Astrocyte of the cerebellum (primary cell): ENCODE results near the gene NDRG4.
A peak's percentile ranks its signal among the peaks of the same experiment; 100 is the strongest.

ENCODE experiments used
- DNase-seq: peaks from one replicate; pipeline ENCODE4 v3.0.0-alpha.2; 2011; ENCODE audit warnings: low read depth
- H3K4me3 ChIP-seq: 2 replicates; pipeline ENCODE4 v1.5.1; 2011; ENCODE audit warnings: mild to moderate bottlenecking, low read depth, low read length, moderate library complexity
- in situ Hi-C: cut with HindIII; loops from 2 replicates; pipeline ENCODE4 v1.10.0; 2017; ENCODE audit warnings: low sequenced_read_pairs
- TF ChIP-seq, protein P1 (sequence below): IDR thresholded peaks from 2 replicates; pipeline ENCODE4 v1.5.1; 2012; ENCODE audit warnings: low read length, low read depth, moderate library complexity, mild to moderate bottlenecking; ENCODE audit errors: missing control alignments

Gene NDRG4

DNA sequence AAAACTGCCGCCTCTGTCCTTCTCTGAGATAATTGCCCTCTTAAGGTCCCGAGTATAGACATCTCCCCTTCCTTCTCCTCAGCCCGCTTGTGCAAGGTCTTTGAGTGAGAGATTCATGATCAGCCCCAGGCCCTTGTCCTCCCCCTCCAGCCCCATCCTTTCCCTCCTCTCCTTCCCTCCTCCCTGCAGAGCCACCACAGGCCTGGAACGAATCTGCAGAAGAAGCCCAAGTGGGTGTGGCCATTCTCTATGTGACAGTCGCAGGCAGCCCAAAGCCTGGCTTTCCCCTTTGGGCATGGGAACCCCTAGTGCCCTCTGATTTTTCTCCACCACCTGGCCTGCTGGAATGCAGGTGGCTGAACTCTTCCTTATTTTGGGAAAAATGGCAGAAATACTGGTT, 7.2 kb upstream of the NDRG4 start:
- TF ChIP-seq, protein P1, sequence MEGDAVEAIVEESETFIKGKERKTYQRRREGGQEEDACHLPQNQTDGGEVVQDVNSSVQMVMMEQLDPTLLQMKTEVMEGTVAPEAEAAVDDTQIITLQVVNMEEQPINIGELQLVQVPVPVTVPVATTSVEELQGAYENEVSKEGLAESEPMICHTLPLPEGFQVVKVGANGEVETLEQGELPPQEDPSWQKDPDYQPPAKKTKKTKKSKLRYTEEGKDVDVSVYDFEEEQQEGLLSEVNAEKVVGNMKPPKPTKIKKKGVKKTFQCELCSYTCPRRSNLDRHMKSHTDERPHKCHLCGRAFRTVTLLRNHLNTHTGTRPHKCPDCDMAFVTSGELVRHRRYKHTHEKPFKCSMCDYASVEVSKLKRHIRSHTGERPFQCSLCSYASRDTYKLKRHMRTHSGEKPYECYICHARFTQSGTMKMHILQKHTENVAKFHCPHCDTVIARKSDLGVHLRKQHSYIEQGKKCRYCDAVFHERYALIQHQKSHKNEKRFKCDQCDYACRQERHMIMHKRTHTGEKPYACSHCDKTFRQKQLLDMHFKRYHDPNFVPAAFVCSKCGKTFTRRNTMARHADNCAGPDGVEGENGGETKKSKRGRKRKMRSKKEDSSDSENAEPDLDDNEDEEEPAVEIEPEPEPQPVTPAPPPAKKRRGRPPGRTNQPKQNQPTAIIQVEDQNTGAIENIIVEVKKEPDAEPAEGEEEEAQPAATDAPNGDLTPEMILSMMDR, result no peak
- no peak overlapping the region for H3K4me3 ChIP-seq
- no peak for DNase-seq
- in situ Hi-C loops, result no loop called here

- DNase-seq, result no peak
- TF ChIP-seq, protein P1, result no peak
- in situ Hi-C loops, result no loop called here
These were observed 6.0 kb upstream of the NDRG4 start for GRCh38 chr16:58493756-58494431.

DNA sequence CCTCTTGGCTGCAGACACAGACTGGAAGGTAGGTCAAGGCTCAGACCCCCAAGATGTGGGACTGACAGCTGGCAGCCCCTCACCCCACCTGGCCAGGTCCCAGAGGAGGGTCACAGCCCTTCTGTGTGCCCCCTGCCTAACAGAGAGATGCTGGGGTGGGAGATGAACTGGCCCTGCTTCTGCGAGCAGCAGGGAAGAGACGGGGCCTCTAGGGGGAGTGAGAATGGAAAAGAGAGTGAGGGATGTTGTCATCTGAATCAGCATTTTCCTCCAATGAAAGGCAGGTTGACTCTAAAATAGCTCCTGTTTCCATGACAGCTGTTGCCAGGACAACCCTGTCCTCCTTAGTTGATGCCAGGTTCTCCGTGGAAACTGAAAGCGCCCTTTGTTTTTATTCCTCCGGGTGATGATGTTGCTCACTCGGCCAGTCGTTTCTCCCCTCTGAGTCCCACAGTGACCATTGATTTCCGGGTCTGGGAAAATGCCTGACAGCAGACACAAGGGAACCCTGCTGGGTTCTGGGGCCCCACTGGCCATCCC, 4.9 kb upstream of the NDRG4 start:
- H3K4me3 ChIP-seq, result peak overlapping the region; percentile 1
- DNase-seq, result peak; percentile 98
- in situ Hi-C loops, result no loop called here
- TF ChIP-seq, protein P1, result peak; percentile 82

More at GRCh38 chr16:58493756-58494431, 6.0 kb upstream of the NDRG4 start:
- H3K4me3 ChIP-seq, result no peak overlapping the region

DNA sequence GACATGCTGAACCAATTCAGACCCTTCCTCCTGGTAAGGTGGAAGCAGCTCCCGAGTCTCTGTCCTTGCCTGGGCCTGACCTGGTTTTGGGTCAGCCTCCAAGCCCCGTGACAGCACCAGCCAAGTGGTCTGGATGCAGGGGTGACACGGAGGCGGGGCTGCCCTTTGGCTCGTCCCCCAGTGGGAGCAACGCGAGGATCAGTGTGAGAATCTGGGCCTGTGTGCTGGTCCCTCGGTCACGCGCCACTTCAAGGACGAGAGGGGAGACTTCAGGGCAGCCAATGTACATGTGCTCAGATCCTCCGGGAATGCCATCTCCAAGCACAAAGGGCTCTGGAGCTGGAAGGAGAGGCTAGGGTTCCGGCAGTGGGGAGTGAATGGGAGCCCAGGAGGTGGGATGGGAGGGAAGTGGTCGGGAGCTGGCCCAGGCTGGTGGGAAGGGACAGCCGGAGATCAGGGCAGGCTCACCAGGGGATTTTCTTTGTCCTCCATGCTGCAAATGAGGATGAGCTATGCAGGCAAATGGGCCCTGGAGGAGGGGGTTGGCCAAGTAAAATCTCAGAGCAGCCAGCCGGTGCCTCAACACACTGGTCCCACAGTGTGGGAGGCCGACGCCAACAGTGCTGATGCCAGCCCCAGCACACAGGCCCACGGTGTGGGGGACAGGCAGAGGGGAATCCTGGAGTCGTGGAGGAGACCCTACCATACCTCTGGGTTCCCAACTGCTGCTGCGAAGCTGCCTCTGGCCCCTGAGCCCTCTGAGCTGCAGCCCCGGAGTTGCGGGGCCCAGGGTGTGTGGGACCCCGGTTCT, 4.2 kb upstream of the NDRG4 start:
- TF ChIP-seq, protein P1, result no peak
- in situ Hi-C loops, result no loop called here
- DNase-seq, result no peak
- H3K4me3 ChIP-seq, result peak overlapping the region; percentile 1

DNA sequence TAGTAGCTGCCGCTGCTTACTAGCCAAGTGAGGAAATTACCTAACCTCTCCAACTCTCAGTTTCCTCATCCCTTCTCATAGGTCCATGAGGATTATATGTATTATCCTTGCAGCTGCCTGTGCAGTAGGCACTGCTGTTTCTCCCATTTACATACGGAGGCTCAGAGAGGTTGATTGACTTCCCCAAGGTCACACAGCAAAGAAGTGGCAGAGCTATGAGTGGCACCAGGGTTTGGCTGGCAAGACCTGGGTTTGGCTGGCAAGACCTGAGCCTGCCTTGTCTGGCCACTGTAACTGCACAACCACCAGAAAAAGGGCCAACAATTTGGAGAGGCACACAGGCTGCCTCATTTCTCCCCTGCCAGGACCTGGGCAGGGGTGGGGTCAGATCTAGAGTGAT, 2.5 kb upstream of the NDRG4 start:
- TF ChIP-seq, protein P1, result no peak
- no peak for DNase-seq
- in situ Hi-C loops, result no loop called here
- no peak overlapping the region for H3K4me3 ChIP-seq

DNA sequence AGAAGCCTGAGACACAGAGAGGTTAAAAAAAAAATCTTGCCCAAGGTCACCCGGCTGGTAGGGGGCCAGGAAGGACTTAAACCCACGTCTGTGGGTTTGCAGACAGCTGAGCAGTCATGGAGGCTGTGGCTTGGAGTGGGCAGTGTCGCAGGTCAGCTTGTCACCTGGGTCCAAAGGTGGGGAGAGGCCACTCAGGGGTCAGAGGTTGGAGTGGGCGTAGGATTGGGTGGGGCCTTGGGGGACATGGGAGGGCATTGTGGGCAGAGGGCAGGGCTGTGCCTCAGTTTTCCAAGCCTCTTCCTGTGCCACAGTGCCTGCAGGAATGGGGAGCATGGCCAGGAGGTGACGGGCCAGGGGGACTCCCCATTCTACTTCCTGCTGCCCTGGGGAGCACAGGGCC, 2.0 kb upstream of the NDRG4 start:
- in situ Hi-C loops, result no loop called here
- no peak for DNase-seq
- TF ChIP-seq, protein P1, result no peak
- no peak overlapping the region for H3K4me3 ChIP-seq
